H1 (cell line): Measurements from ENCODE around the gene BLMH. TPM values are rescaled to one million over a fixed set of nuclear protein-coding genes. Genes with fewer than 3 reads are reported as not detected.

Experiments used
- CTCF ChIA-PET: fragments of 300-600 bp; sonication (Branson Sonifier 250); formaldehyde crosslinking; loops from one replicate; lab custom pipeline; 2021; ENCODE audit not compliant: partially characterized antibody; lab: Charles Lee
- POLR2A ChIA-PET: fragments of 300-600 bp; sonication (Branson Sonifier 250); formaldehyde crosslinking; loops from one replicate; lab custom pipeline; 2021; ENCODE audit warnings: inconsistent platforms; ENCODE audit not compliant: partially characterized antibody; lab: Charles Lee
- DNase-seq, 2 experiments: peaks; one replicate each; pipeline versions ENCODE4 v3.0.0 to v3.0.0-alpha.2; 2010 to 2022; ENCODE audit warnings: low spot score in 2 of 2, low read depth in 1 of 2, mixed read lengths in 1 of 2
- FAIRE-seq: peaks from 2 replicates; lab custom pipeline; 2011; peaks lifted over from hg19 to GRCh38; lab: Jason Lieb, UNC
- H2AFZ ChIP-seq: 2 replicates; pipeline ENCODE4 v1.8.1; 2012; ENCODE audit warnings: low read length, inconsistent platforms
- H2AK5ac ChIP-seq: 2 replicates; pipeline ENCODE4 v1.6.1; 2013; ENCODE audit warnings: low read depth, low read length
- H2BK120ac ChIP-seq: replicated peaks from 2 replicates; pipeline ENCODE3; 2013; ENCODE audit warnings: low read depth, low read length, inconsistent platforms
- H2BK12ac ChIP-seq: 2 replicates; pipeline ENCODE4 v1.6.1; 2013; ENCODE audit warnings: low read depth, low read length
- H2BK15ac ChIP-seq: 2 replicates; pipeline ENCODE4 v1.6.1; 2013; ENCODE audit warnings: low read length
- H2BK20ac ChIP-seq: 2 replicates; pipeline ENCODE4 v1.6.1; 2013; ENCODE audit warnings: low read length
- H2BK5ac ChIP-seq: 2 replicates; pipeline ENCODE4 v1.6.1; 2013; ENCODE audit warnings: low read depth, low read length
- H3K14ac ChIP-seq: 2 replicates; pipeline ENCODE4 v1.6.1; 2013; ENCODE audit warnings: inconsistent platforms; ENCODE audit not compliant: insufficient read length
- H3K18ac ChIP-seq: 2 replicates; pipeline ENCODE4 v1.6.1; 2013; ENCODE audit warnings: low read length; ENCODE audit errors: extremely low read depth
- H3K23ac ChIP-seq: 2 replicates; pipeline ENCODE4 v1.6.1; 2013; ENCODE audit warnings: inconsistent platforms; ENCODE audit not compliant: insufficient read length
- H3K23me2 ChIP-seq: 2 replicates; pipeline ENCODE4 v1.6.1; 2013; ENCODE audit warnings: low read depth, low read length
- H3K27ac ChIP-seq: 2 replicates; pipeline ENCODE4 v1.6.1; 2011; ENCODE audit warnings: low read depth, low read length, inconsistent platforms
- H3K27me3 ChIP-seq, 4 experiments: replicated peaks in 1 of 4; 1 replicate in 1 of 4; 2 replicates in 3 of 4; pipeline versions ENCODE4 v1.6.1 to v1.8.1; 2011 to 2013; ENCODE audit warnings: low read length in 3 of 4, mild to moderate bottlenecking in 3 of 4, inconsistent platforms in 2 of 4, mixed read lengths in 2 of 4, moderate library complexity in 1 of 4; ENCODE audit not compliant: control insufficient read depth in 3 of 4, insufficient read depth in 3 of 4; ENCODE audit errors: extremely low read depth in 1 of 4
- H3K36me3 ChIP-seq, 4 experiments: 2 replicates each; pipeline versions ENCODE4 v1.6.1 to v1.8.1; 2011 to 2013; ENCODE audit warnings: mild to moderate bottlenecking in 4 of 4, low read length in 3 of 4, moderate library complexity in 2 of 4, control low read depth in 1 of 4, inconsistent platforms in 1 of 4; ENCODE audit not compliant: insufficient read depth in 4 of 4, control insufficient read depth in 2 of 4
- H3K4ac ChIP-seq: replicated peaks from 2 replicates; pipeline ENCODE3; 2013; ENCODE audit warnings: low read length, low read depth, mixed read lengths, inconsistent platforms; ENCODE audit not compliant: insufficient read length
- H3K4me1 ChIP-seq, 4 experiments: replicated peaks in 1 of 4; 1 replicate in 1 of 4; 2 replicates in 3 of 4; pipeline versions ENCODE4 v1.6.1 to v1.8.1; 2011 to 2013; ENCODE audit warnings: low read length in 3 of 4, inconsistent platforms in 2 of 4, mixed read lengths in 1 of 4; ENCODE audit not compliant: insufficient read depth in 4 of 4, control insufficient read depth in 3 of 4
- H3K4me2 ChIP-seq, 2 experiments: 2 replicates each; pipeline versions ENCODE4 v1.6.1 to v1.8.1; 2011 to 2013; ENCODE audit warnings: low read depth in 2 of 2, low read length in 2 of 2, control low read depth in 1 of 2, inconsistent platforms in 1 of 2, mild to moderate bottlenecking in 1 of 2; ENCODE audit not compliant: insufficient read depth in 1 of 2
- H3K4me3 ChIP-seq, 4 experiments: fragments of 200-600, 300-600 bp in 1 of 4; sonication (generic), shearing (Covaris generic), sonication (Bioruptor Twin) in 1 of 4; 2 replicates each; pipeline versions ENCODE4 v1.5.1 to v1.8.1; 2011 to 2016; ENCODE audit warnings: low read length in 4 of 4, low read depth in 3 of 4, control low read depth in 2 of 4, inconsistent platforms in 2 of 4, mild to moderate bottlenecking in 2 of 4, mixed read lengths in 1 of 4, moderate library complexity in 1 of 4; ENCODE audit not compliant: insufficient read depth in 2 of 4; ENCODE audit errors: extremely low read depth in 1 of 4
- H3K56ac ChIP-seq: replicated peaks from 2 replicates; pipeline ENCODE3; 2013; ENCODE audit warnings: low read depth, mild to moderate bottlenecking, mixed read lengths, low read length, inconsistent platforms; ENCODE audit not compliant: insufficient read length
- H3K79me1 ChIP-seq: 2 replicates; pipeline ENCODE4 v1.6.1; 2013; ENCODE audit warnings: low read depth, low read length, control low read depth
- H3K79me2 ChIP-seq, 2 experiments: 2 replicates each; pipeline versions ENCODE4 v1.6.1 to v1.8.1; 2012 to 2013; ENCODE audit warnings: low read length in 2 of 2, mild to moderate bottlenecking in 2 of 2, inconsistent platforms in 1 of 2; ENCODE audit not compliant: insufficient read depth in 2 of 2, control insufficient read depth in 1 of 2
- H3K9ac ChIP-seq, 4 experiments: replicated peaks in 1 of 4; 1 replicate in 1 of 4; 2 replicates in 3 of 4; pipeline versions ENCODE4 v1.6.1 to v1.8.1; 2011 to 2013; ENCODE audit warnings: low read depth in 3 of 4, low read length in 3 of 4, control low read depth in 2 of 4, mild to moderate bottlenecking in 2 of 4, moderate library complexity in 2 of 4, inconsistent platforms in 1 of 4; ENCODE audit errors: extremely low read depth in 1 of 4
- H3K9me3 ChIP-seq, 2 experiments: 2 replicates each; pipeline versions ENCODE4 v1.6.1 to v1.8.1; 2012 to 2013; ENCODE audit warnings: mild to moderate bottlenecking in 2 of 2, moderate library complexity in 2 of 2, control low read depth in 1 of 2, inconsistent platforms in 1 of 2, low read depth in 1 of 2, low read length in 1 of 2, mixed read lengths in 1 of 2; ENCODE audit not compliant: insufficient read depth in 2 of 2
- H4K20me1 ChIP-seq, 2 experiments: replicated peaks in 1 of 2; 2 replicates each; pipeline versions ENCODE3 to v1.8.1; 2011 to 2013; ENCODE audit warnings: inconsistent platforms in 2 of 2, low read length in 2 of 2, mild to moderate bottlenecking in 1 of 2; ENCODE audit not compliant: insufficient read depth in 2 of 2, control insufficient read depth in 1 of 2
- H4K5ac ChIP-seq: 2 replicates; pipeline ENCODE4 v1.6.1; 2013; ENCODE audit warnings: low read length, low read depth, mixed read lengths, inconsistent platforms; ENCODE audit not compliant: insufficient read length
- H4K8ac ChIP-seq: 2 replicates; pipeline ENCODE4 v1.8.0; 2013; ENCODE audit warnings: mild to moderate bottlenecking, moderate library complexity, low read length, inconsistent platforms; ENCODE audit not compliant: insufficient read depth; ENCODE audit errors: extremely low read depth
- H4K91ac ChIP-seq: replicated peaks from 2 replicates; pipeline ENCODE3; 2013; ENCODE audit warnings: low read length, mixed read lengths, inconsistent platforms; ENCODE audit not compliant: insufficient read length
- ATF3 ChIP-seq: IDR thresholded peaks from 2 replicates; pipeline ENCODE4 v1.6.1; 2011; ENCODE audit warnings: low read depth, mild to moderate bottlenecking, low read length; ENCODE audit not compliant: insufficient read depth
- E2F6 ChIP-seq: IDR thresholded peaks from 2 replicates; pipeline ENCODE4 v1.6.1; 2012; ENCODE audit warnings: inconsistent platforms
- GABPA ChIP-seq: IDR thresholded peaks from 2 replicates; pipeline ENCODE4 v1.6.1; 2011; ENCODE audit warnings: mild to moderate bottlenecking, low read length, moderate library complexity, borderline replicate concordance; ENCODE audit not compliant: insufficient read depth
- KDM5A ChIP-seq: fragments of 200-600 bp; IDR thresholded peaks from 2 replicates; pipeline ENCODE4 v1.7.1; 2012; ENCODE audit warnings: mild to moderate bottlenecking, low read length, inconsistent platforms, mixed read lengths
- NANOG ChIP-seq: IDR thresholded peaks from 2 replicates; pipeline ENCODE4 v1.6.1; 2011; ENCODE audit warnings: low read length, low read depth, mild to moderate bottlenecking, inconsistent platforms; ENCODE audit not compliant: insufficient read depth, poor library complexity, severe bottlenecking
- POLR2AphosphoS5 ChIP-seq: IDR thresholded peaks from 2 replicates; pipeline ENCODE4 v1.6.1; 2011; ENCODE audit warnings: low read depth, low read length
- POU5F1 ChIP-seq: IDR thresholded peaks from 2 replicates; pipeline ENCODE4 v1.6.1; 2011; ENCODE audit warnings: low read depth, mild to moderate bottlenecking, low read length, moderate library complexity
- SIX5 ChIP-seq: IDR thresholded peaks from 2 replicates; pipeline ENCODE4 v1.6.1; 2011; ENCODE audit warnings: mild to moderate bottlenecking, low read depth, low read length
- SP1 ChIP-seq: IDR thresholded peaks from 2 replicates; pipeline ENCODE4 v1.6.1; 2011; ENCODE audit warnings: low read depth, low read length
- TBP ChIP-seq: IDR thresholded peaks from 2 replicates; pipeline ENCODE4 v1.6.1; 2011; ENCODE audit warnings: low read depth, low read length, improper control_type of control experiment
- WGBS, 2 experiments: shearing (Covaris generic) in 1 of 2; methylation state at CpG; one replicate each; pipeline versions ENCODE4 v1.1.6 to v1.1.7; 2013 to 2015; ENCODE audit warnings: low lambda C conversion rate in 2 of 2, mixed read lengths in 2 of 2, inconsistent platforms in 1 of 2, low coverage in 1 of 2, missing lambda C conversion rate in 1 of 2; ENCODE audit not compliant: insufficient replicate concordance in 2 of 2, insufficient coverage in 1 of 2, insufficient read length in 1 of 2; ENCODE audit errors: extremely low coverage in 1 of 2, missing lambda C conversion rate in 1 of 2; 5-methylcytosine and 5-hydroxymethylcytosine counted together
- polyA plus RNA-seq, 7 experiments: library from polyadenylated mRNA; depleted of rRNA in 3 of 7; stranded (reverse) in 5 of 7; unstranded in 2 of 7; fragments of >200 nt in 5 of 7; fragments of 200-250 nt in 2 of 7; gene quantifications; 1 replicate in 5 of 7; 2 replicates in 1 of 7; 4 replicates in 1 of 7; pipeline versions ENCODE4 v1.2.1 to v1.2.3, GENCODE V29; 2011 to 2013; ENCODE audit warnings: missing spikeins in 2 of 7, mixed read lengths in 2 of 7
- total RNA-seq: library from RNA; stranded (reverse); fragmentation: NEBNext Ultra II Directional; extraction: Animal tissue kit (Norgen Biotek cat#: 25700); gene quantifications from 2 replicates; pipeline ENCODE4 v1.2.1, GENCODE V29; 2021

The BLMH gene
- total and polyA plus RNA-seq, 2 of the 8 experiments (the other 6 are each of a cell fraction or from before 2014, with no cell fraction given): 18.2 to 74.3 TPM

- H2AK5ac ChIP-seq: no peak overlapping the region
- H4K8ac ChIP-seq: no peak overlapping the region; the same call in 1 of the 2 replicates
- H2BK20ac ChIP-seq: no peak overlapping the region
- H2BK15ac ChIP-seq: no peak overlapping the region
- no peak overlapping the region for H4K5ac ChIP-seq
- peaks cover 3% of the 10 kb centered on the region; the same call in 1 of the 2 replicates for H3K23me2 ChIP-seq
- H3K36me3 ChIP-seq: peaks cover 0 to 6% (median 3%) of the 10 kb centered on the region in 4 experiments; a peak in 5 of 8 replicates
- TF ChIP-seq POU5F1 (no peak), TBP (no peak), POLR2AphosphoS5 (no peak), E2F6 (no peak), SIX5 (no peak), KDM5A (no peak), GABPA (no peak), SP1 (no peak), ATF3 (no peak), NANOG (no peak)
- no peaks in the 10 kb centered on the region for H3K79me1 ChIP-seq
- H4K91ac ChIP-seq: no peak overlapping the region
- peaks cover 0 to 9% (median 5%) of the 10 kb centered on the region in 4 experiments; a peak in 5 of 7 replicates for H3K27me3 ChIP-seq
- H3K56ac ChIP-seq: no peak overlapping the region
- peaks cover 4 to 5% of the 10 kb centered on the region in 2 experiments; a peak in 1 of 4 replicates for H3K9me3 ChIP-seq
- no peaks in the 10 kb centered on the region for H4K20me1 ChIP-seq
- no peak overlapping the region for H3K9ac ChIP-seq
- H3K14ac ChIP-seq: no peak overlapping the region
- H3K27ac ChIP-seq: no peak overlapping the region
- CTCF ChIA-PET: interaction anchor here (0.6 to 1.6 kb wide), 3 partner anchors 21 to 1568 kb away, joined by 3 to 5 read pairs (median 3); no protein-coding TSS in a partner anchor
- no peak overlapping the region for H3K4me3 ChIP-seq
- peaks cover 0 to 4% (median 3%) of the 10 kb centered on the region in 4 experiments; a peak in 5 of 7 replicates for H3K4me1 ChIP-seq
- POLR2A ChIA-PET: interaction anchor here (1.3 to 1.8 kb wide), 2 partner anchors 9 to 32 kb away, joined by 3 read pairs; no protein-coding TSS in a partner anchor
- H2BK12ac ChIP-seq: no peak overlapping the region
- WGBS, 2 experiments: 89% methylated on average over 8 of the region's 8 CpGs; no CpG with 5 or more reads in 1 of the 2 experiments
- H2AFZ ChIP-seq: no peak overlapping the region
- H3K18ac ChIP-seq: no peak overlapping the region
- DNase-seq (peak in 1 of 2 experiments; percentile 38), FAIRE-seq (no peak)
- no peak overlapping the region for H2BK120ac ChIP-seq
- no peaks in the 10 kb centered on the region for H3K79me2 ChIP-seq
- no peak overlapping the region for H2BK5ac ChIP-seq
- H3K23ac ChIP-seq: no peak overlapping the region
- no peak overlapping the region for H3K4ac ChIP-seq
- H3K4me2 ChIP-seq: no peak overlapping the region
These were observed 48.2 kb downstream of the BLMH start for GRCh38 chr17:30243568-30243967.
